Eye (tissue), 1 donor: ENCODE data around the gene ATP5PD.
A peak's percentile ranks its signal among the peaks of the same experiment; 100 is the strongest.
"Not testable (repeated sequence)": the region's sequence is repeated elsewhere in the genome, so short reads cannot be mapped to it uniquely, and the experiment has no call there.

Experiments used
- DNase-seq: peaks from one replicate; pipeline ENCODE4 v3.0.0-alpha.2; 2015

The ATP5PD gene

DNA sequence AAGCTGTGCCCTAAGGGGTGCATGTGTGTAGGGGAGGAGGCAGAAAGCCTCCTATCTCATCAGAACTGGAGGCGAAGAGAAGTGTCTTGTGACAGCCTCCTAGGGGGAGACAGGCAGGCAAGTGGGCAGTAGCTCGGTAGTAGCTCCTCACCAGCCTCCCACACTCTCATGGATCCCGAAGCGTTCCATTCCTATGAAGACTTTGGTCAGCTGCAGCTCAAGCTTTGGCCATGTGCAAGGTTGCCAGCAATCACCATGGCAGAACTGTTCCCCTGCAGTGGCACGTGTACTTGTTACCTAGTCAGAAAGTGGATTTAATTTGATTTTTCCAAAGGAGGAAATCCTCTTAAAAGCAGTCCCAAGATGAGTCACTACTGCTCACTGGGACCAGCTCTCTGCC is 27.6 kb downstream of the ATP5PD start:
- no peak for DNase-seq

GRCh38 chr17:75013092-75013559 is 33.6 kb downstream of the ATP5PD start:
- DNase-seq, result no peak

DNA sequence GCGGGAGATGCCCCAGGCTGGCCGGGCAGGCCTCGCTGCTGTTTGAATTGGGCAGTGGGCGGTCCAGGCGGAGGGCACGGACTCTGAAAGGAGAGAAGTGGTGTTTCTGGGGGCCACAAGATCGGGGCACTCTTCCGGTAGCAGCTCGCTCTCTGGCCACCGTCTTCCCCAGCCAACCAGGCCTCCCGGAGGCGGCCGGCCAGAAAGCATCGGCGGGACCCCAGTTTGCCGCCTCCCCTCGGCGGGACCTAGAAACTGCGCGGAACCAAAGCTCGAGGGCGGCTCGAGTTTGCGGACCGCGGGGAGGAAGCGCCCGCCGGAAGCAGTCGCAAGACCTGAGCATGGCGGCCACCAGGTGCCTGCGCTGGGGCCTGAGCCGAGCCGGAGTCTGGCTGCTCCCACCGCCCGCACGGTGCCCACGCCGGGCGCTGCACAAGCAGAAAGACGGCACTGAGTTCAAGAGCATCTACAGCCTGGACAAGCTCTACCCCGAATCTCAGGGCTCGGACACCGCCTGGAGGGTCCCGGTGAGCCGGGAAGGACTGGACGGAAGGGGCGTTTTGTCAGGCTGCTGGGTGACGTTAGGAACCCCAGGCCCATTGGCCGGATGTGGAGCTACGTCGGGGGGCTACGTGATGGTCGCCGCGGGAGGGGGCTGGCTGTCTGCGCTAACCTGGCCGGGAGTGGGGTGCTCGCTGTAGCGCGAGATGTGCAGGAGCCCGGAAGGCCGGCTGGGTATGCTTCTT is 34.2 kb downstream of the ATP5PD start, which contains the start of gene MRPL58:
Gene MRPL58 (plus strand): TSS at position 325 of the 746 bp plus-strand sequence. CDS start 17 bp downstream, at position 342.
- peak; percentile 94 for DNase-seq

DNA sequence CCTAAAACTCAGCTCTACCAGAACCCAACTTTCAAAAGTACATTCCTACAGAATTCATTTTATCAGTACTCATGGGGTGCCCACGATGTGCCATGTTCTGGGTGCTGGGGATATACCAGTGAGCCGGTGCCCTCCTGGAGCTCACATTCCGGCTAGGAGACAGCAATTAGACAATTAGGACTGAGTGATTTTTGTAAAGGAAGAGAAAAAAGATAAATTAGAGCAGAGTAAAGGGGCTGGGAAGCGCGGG is 34.7 kb downstream of the ATP5PD start:
- no peak for DNase-seq

GRCh38 chr17:75011401-75012095 is 35.2 kb downstream of the ATP5PD start:
- DNase-seq, result peak; percentile 81

DNA sequence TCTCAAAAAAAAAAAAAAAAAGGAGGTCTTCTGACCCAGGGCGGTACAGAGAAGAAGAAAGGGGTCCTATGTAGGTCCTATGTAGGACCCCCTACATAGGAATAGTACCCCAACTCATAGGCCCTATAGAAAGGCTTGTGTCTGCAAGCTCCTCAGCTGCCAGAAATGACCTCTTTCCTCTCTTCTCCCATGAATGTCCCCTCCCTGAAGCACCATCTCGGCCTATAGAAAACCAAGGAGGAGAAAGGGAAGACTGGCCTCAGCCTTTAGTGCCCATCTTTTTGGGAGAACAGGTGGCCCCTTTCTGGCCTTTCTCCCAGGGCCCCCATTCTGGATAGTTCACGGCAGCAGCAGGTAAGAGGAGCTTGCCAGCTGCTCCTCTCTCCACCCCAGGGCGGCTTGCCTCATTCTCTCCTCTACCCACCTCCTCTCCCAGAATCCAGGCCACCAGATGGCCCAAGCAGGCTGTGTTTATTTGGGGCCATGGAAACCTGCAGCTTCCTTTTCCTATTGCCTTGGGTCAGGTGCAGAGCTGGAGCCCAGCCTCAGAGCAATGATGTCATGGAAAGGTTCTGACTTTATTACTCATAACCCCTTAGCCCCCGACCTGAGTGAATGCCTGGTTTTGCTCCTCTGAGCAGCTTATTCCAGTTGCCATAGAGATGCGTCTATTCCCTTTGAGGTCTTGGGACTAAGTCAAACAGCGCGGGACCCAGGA is 35.9 kb downstream of the ATP5PD start:
- DNase-seq, result peak; percentile 69

- DNase-seq, result no peak
These were observed 37.5 kb downstream of the ATP5PD start for GRCh38 chr17:75009139-75009724.

- no peak for DNase-seq
These were observed 38.4 kb downstream of the ATP5PD start for GRCh38 chr17:75008373-75008772.

- no peak for DNase-seq
These were observed 40.1 kb downstream of the ATP5PD start for GRCh38 chr17:75006653-75007052.

- DNase-seq, result not testable (repeated sequence)
These were observed 40.7 kb downstream of the ATP5PD start for GRCh38 chr17:75006084-75006483.

DNA sequence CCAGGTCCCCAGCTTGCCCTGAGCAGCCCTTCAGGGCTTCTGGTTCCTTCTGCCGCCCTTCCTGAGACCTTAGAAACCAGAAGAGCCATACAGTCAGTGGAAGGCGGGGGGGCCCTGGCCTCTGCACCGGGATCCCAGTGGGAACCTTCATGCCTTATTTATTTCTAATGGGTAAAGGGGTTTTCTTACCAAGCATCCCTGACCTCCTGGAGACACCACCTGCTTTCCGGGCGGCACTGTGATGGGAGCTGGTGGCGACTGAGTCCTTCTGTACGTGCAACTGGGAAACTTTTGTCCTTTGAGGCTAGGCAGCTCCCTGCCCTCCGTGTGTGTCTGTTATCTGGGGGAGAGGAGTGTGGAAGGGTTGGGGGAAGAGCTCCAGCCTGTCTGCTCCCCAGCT is 41.5 kb downstream of the ATP5PD start:
- DNase-seq, result no peak

- no peak for DNase-seq
These were observed 42.4 kb downstream of the ATP5PD start for GRCh38 chr17:75004371-75004770.

DNA sequence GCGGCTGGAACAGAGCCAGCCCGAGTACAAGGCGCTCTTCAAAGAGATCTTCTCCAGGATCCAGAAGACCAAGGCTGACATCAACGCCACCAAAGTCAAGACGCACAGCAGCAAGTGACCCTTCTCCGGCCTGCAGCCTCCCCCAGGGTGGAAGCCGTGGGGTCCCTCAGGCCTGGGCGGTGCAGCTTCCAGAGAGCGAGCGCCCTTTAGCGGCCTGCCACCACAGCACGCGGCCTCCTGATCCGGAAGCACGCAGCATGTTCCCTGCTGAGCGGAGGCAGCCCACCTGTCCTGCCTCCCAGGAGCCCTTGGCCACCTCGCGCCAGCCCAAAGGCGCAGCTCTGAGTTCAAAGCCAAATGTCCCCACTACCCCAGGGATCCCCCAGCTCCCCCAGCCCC is 42.8 kb downstream of the ATP5PD start:
- DNase-seq, result no peak

DNA sequence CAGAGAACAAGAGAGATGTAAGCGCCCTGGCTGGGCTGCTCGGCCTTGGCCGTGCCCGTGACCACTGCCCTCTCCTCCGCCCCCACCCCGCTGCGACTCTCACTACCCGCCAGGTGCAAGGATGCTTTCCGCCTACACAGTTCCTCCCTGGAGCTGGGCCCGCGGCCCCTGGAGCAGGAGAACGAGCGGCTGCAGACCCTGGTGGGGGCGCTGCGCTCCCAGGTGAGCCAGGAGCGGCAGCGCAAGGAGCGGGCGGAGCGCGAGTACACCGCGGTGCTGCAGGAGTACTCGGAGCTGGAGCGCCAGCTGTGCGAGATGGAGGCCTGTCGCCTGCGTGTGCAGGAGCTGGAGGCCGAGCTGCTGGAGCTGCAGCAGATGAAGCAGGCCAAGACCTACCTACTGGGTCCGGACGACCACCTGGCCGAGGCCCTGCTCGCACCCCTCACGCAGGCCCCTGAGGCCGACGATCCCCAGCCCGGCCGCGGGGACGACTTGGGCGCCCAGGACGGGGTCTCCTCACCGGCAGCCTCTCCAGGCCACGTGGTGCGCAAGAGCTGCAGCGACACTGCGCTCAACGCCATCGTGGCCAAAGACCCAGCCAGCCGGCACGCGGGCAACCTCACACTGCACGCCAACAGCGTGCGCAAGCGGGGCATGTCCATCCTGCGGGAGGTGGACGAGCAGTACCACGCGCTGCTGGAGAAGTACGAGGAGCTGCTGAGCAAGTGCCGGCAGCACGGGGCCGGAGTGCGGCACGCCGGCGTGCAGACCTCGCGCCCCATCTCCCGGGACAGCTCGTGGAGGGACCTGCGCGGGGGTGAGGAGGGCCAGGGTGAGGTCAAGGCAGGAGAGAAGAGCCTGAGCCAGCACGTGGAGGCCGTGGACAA is 43.5 kb downstream of the ATP5PD start:
- no peak for DNase-seq

GRCh38 chr17:75001915-75002843 is 44.6 kb downstream of the ATP5PD start:
- DNase-seq, result no peak

DNA sequence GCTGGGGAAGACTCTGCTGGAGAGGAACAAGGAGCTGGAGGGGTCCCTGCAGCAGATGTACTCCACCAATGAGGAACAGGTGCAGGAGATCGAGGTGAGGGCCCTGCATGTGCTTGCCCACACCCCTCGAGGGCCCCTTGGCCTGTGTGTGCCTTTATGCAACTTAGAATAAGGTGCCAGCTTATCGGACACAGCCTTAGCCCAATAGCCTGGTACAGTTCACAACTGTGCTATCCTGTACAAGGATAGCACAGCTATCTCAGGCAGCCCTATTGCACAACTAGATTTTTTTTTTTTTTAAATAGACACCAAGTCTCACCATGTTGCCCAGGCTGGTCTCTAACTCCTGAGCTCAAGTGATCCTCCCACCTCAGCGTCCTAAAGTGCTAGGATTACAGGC is 47.2 kb downstream of the ATP5PD start:
- DNase-seq, result no peak

GRCh38 chr17:74998783-74999182 is 48.0 kb downstream of the ATP5PD start:
- DNase-seq, result no peak

DNA sequence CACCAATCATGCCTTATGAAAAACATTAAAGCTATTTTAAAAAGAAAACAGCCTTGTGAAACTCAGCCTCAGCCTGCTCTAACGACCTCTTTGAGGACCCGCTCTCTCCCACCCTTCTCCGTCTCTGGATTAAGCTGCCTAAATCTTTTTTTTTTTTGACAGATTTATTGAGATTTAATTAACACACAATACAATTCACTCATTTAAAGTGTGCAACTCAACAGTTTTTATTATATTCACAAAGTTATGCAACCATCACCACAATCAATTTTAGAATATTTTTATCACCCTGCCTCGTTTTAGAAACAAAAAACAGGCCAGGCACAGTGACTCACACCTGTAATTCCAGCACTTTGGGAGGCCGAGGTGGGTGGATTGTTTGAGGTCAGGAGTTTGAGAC is 50.9 kb downstream of the ATP5PD start:
- no peak for DNase-seq

GRCh38 chr17:74994440-74994839 is 52.3 kb downstream of the ATP5PD start:
- no peak for DNase-seq

- no peak for DNase-seq
These were observed 54.5 kb downstream of the ATP5PD start for GRCh38 chr17:74992223-74992622.

GRCh38 chr17:74990581-74991105 is 56.1 kb downstream of the ATP5PD start:
- DNase-seq, result no peak
